ENCODE data around the gene SCCPDH.

The SCCPDH gene

DNA sequence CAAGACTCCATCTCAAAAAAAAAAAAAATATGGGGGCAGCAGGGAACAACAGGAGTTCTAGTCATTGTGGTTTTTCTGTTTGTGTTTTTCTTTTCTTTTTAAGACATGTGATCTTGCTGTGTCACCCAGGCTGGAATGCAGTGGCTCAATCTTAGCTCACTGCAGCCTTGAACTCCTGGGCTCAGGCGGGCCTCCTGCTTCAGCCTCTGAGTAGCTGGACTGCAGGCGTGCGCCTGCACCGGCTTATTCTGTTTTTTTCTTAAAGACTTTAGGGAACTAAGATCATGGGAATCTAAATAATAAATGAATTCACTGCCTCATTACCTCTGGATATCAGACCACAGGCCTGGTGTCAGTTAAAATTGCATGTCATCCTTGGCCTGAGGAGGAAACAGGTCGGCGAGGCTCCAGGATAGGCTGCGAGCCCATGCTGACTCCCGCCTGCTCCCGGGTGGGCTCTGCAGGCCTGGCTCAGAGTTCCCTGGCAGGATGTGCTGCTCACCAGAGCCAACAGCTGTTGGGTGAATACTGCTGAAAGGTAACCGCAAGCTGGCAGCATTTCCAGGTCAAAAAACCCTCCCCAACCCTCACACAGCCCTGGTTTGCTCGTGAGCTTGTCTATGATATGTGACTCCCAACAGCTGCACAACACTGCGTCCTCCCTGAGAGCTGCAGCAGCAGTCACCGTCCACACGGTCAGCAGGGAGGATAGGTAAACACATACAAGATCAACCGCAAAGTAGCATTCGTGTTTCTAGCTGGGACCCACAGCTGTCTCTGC is 58.1 kb downstream of the SCCPDH start:
- TF ChIP-seq, protein P1, sequence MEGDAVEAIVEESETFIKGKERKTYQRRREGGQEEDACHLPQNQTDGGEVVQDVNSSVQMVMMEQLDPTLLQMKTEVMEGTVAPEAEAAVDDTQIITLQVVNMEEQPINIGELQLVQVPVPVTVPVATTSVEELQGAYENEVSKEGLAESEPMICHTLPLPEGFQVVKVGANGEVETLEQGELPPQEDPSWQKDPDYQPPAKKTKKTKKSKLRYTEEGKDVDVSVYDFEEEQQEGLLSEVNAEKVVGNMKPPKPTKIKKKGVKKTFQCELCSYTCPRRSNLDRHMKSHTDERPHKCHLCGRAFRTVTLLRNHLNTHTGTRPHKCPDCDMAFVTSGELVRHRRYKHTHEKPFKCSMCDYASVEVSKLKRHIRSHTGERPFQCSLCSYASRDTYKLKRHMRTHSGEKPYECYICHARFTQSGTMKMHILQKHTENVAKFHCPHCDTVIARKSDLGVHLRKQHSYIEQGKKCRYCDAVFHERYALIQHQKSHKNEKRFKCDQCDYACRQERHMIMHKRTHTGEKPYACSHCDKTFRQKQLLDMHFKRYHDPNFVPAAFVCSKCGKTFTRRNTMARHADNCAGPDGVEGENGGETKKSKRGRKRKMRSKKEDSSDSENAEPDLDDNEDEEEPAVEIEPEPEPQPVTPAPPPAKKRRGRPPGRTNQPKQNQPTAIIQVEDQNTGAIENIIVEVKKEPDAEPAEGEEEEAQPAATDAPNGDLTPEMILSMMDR (IDR thresholded peaks at IDR 0.05; ENCODE audit: poor library complexity, severe bottlenecking): no peak
- Histone ChIP-seq H3K4me1 (ENCODE audit: insufficient read depth, poor library complexity, severe bottlenecking) (no peaks in the 10 kb centered on the region), H3K27me3 (ENCODE audit: insufficient read depth, poor library complexity, severe bottlenecking) (no peaks in the 10 kb centered on the region), H3K4me3 (ENCODE audit: severe bottlenecking) (no peak overlapping the region), H3K27ac (ENCODE audit: poor library complexity, severe bottlenecking) (no peak overlapping the region), H3K9me3 (ENCODE audit: severe bottlenecking) (no peaks in the 10 kb centered on the region), H3K36me3 (ENCODE audit: low read depth) (no peaks in the 10 kb centered on the region)
- DNase-seq (ENCODE audit: low spot score) (no peak), ATAC-seq (ENCODE audit: low read depth) (peak; percentile 38; the same call in 1 of the 3 replicates)

DNA sequence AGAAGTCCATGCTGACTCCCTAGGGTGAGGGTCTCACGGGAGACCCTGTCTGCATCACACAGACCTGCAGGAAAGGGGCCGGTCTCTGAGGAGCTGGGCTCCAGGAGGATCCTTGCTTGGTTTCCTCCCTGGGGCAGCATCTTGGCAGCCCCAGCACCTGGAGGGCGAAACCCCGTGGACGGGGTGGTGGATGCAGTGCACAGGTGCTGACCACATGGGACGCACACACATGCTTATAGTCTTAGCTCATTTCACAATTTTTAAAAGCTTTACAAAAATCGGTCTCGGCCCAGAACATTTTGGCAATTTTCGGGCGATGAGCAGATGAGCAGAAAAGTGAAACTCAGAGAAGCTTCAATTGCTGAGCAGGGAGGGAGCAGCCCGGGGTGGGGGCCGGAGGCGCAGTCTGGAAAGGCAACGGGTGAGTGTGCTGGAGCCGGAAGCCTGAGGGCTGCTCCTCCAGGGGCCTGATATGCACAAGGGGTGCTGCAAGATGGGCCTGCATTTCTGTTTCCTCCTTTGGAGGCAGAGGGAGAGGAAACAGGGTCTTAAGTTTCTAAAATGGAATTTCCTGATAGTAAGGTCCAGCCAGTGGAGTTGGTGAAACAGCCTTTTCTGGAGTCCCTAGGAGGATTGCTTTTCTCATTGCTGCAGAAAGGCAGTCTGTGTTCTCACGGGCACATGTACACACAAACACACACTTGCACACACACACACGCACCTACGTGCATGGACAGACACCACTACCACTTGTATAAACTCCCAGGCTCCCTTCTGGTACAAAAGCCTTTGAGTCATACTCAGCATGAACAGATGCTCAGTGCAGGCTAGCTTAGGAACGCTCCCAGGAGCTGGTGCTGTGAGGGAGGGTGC is 60.6 kb downstream of the SCCPDH start:
- Histone ChIP-seq H3K4me1 (ENCODE audit: insufficient read depth, poor library complexity, severe bottlenecking) (no peaks in the 10 kb centered on the region), H3K27me3 (ENCODE audit: insufficient read depth, poor library complexity, severe bottlenecking) (no peaks in the 10 kb centered on the region), H3K9me3 (ENCODE audit: severe bottlenecking) (no peaks in the 10 kb centered on the region), H3K36me3 (ENCODE audit: low read depth) (no peaks in the 10 kb centered on the region), H3K4me3 (ENCODE audit: severe bottlenecking) (no peak overlapping the region), H3K27ac (ENCODE audit: poor library complexity, severe bottlenecking) (no peak overlapping the region)
- DNase-seq (ENCODE audit: low spot score) (no peak), ATAC-seq (ENCODE audit: low read depth) (0 out of 3 replicates have a peak, but pooled peaks have one; percentile 21)
- TF ChIP-seq, protein P1 (IDR thresholded peaks at IDR 0.05; ENCODE audit: poor library complexity, severe bottlenecking): no peak

DNA sequence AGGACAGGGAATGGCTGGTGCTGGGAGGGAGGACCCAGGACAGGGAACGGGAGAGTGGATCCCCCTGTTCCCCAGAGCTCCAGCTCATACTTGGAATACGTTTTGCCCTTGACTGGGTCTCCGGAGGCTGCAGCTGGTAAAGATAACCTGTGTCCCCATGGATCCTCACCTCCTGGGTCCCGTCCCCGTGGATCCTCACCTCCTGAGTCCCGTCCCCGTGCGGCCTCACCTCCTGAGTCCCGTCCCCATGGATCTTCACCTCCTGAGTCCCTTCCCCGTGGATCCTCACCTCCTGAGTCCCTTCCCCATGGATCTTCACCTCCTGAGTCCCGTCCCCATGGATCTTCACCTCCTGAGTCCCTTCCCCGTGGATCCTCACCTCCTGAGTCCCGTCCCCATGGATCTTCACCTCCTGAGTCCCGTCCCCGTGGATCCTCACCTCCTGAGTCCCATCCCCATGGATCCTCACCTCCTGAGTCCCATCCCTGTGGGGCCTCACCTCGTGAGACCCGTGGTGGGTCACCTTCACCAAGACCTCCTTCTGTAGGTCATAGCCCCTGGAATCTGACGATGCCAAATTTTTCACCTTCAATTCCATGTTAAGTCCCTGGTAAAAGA is 61.4 kb downstream of the SCCPDH start:
- TF ChIP-seq, protein P1 (IDR thresholded peaks at IDR 0.05; ENCODE audit: poor library complexity, severe bottlenecking): no peak
- DNase-seq (ENCODE audit: low spot score) (no peak), ATAC-seq (ENCODE audit: low read depth) (no peak)
- no peaks in the 10 kb centered on the region for H3K9me3 ChIP-seq (ENCODE audit: severe bottlenecking)
- no peaks in the 10 kb centered on the region for H3K36me3 ChIP-seq (ENCODE audit: low read depth)
- no peaks in the 10 kb centered on the region for H3K4me1 ChIP-seq (ENCODE audit: insufficient read depth, poor library complexity, severe bottlenecking)
- no peak overlapping the region for H3K4me3 ChIP-seq (ENCODE audit: severe bottlenecking)
- H3K27ac ChIP-seq (ENCODE audit: poor library complexity, severe bottlenecking): no peak overlapping the region
- H3K27me3 ChIP-seq (ENCODE audit: insufficient read depth, poor library complexity, severe bottlenecking): no peaks in the 10 kb centered on the region

DNA sequence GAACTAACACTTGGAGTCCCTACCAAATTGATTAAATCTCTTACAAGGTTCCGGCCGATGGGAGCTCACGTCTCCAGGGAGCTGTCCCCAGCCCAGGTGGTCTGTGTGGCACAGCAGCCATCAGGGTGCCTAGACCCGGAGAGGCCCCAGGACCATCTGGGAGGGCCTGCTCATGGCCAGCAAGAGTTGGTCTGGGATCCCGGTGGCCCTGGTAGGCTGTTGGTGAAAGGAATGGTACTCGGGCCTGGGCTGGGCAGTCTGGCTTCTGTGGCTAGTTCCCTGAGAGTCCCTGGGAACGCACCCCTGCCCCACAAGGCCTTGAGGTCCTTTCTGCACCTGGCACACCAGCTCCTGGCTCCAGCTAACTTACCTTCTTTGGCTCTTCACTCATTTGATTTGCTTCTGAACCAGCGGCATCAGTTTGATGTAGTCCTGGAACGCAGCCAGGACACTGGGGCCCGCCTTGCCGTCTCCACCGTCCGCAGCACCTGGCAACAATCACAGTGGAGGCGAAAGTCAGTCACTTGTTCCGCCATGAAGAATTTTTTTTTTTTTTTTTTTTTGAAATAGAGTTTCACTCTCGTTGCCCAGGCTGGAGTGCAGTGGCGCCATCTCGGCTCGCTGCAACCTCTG is 62.5 kb downstream of the SCCPDH start:
- no peak overlapping the region for H3K27ac ChIP-seq (ENCODE audit: poor library complexity, severe bottlenecking)
- no peak for ATAC-seq (ENCODE audit: low read depth)
- no peaks in the 10 kb centered on the region for H3K27me3 ChIP-seq (ENCODE audit: insufficient read depth, poor library complexity, severe bottlenecking)
- DNase-seq (ENCODE audit: low spot score): no peak
- H3K4me1 ChIP-seq (ENCODE audit: insufficient read depth, poor library complexity, severe bottlenecking): no peaks in the 10 kb centered on the region
- no peak overlapping the region for H3K4me3 ChIP-seq (ENCODE audit: severe bottlenecking)
- TF ChIP-seq, protein P1 (IDR thresholded peaks at IDR 0.05; ENCODE audit: poor library complexity, severe bottlenecking): no peak
- H3K9me3 ChIP-seq (ENCODE audit: severe bottlenecking): no peaks in the 10 kb centered on the region
- H3K36me3 ChIP-seq (ENCODE audit: low read depth): no peaks in the 10 kb centered on the region

Data from RWPE2 (cell line).